Measurements from ENCODE around the gene KRT85. TPM values are rescaled to one million over a fixed set of nuclear protein-coding genes. Genes with fewer than 3 reads are reported as not detected.

The KRT85 gene
- total and polyA plus RNA-seq, 2 donors (not counting 1 experiment from before 2014, with no cell fraction given) = not detected

DNA sequence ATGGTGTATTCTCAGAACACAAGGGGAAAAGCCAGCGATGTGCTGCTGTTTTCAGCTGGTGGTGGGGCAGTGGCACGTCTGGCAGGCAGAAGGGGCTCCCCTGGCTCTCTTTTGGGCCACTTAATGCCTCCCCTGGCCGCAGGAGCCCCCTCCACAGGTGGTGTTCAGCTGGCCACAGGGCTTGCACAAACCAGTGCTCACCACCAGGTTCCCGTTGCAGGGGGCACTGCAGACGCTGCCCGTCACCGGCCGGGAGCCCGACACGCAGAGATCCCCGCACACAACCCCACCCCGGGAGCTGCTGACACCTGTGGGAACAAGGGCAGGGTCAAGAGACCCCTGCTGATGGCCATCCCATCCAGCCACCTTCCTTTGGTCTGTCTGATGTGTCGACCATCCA lies 52.8 kb downstream of the KRT85 start:
- H2AFZ ChIP-seq (ENCODE audit: insufficient read depth, low read depth, low read length, poor library complexity, severe bottlenecking) = no peak overlapping the region
- ATAC-seq (ENCODE audit: low read depth) (no peak), DNase-seq (no peak)
- WGBS (ENCODE audit: insufficient coverage) = 90% methylated on average over 13 of the region's 13 CpGs
- ChIA-PET POLR2A (no interaction called here), CTCF (no interaction called here)
- Mint-ChIP-seq H3K4me3 (no peak overlapping the region), H3K4me1 (no peaks in the 10 kb centered on the region), H3K9me3 (ENCODE audit: insufficient read depth) (no peaks in the 10 kb centered on the region), H3K27ac (no peak overlapping the region), H3K27me3 (peaks cover 40% of the 10 kb centered on the region)
- TF ChIP-seq, protein P1, sequence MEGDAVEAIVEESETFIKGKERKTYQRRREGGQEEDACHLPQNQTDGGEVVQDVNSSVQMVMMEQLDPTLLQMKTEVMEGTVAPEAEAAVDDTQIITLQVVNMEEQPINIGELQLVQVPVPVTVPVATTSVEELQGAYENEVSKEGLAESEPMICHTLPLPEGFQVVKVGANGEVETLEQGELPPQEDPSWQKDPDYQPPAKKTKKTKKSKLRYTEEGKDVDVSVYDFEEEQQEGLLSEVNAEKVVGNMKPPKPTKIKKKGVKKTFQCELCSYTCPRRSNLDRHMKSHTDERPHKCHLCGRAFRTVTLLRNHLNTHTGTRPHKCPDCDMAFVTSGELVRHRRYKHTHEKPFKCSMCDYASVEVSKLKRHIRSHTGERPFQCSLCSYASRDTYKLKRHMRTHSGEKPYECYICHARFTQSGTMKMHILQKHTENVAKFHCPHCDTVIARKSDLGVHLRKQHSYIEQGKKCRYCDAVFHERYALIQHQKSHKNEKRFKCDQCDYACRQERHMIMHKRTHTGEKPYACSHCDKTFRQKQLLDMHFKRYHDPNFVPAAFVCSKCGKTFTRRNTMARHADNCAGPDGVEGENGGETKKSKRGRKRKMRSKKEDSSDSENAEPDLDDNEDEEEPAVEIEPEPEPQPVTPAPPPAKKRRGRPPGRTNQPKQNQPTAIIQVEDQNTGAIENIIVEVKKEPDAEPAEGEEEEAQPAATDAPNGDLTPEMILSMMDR (IDR thresholded peaks at IDR 0.05) = no peak
- TF ChIP-seq EZH2 (IDR thresholded peaks at IDR 0.05; ENCODE audit: borderline replicate concordance, insufficient read depth, low read depth, low read length, poor library complexity, severe bottlenecking) = no peak
- H3K27me3 ChIP-seq (replicated peaks in 1 of 4; ENCODE audit: control extremely low read depth in 1 of 4, control insufficient read depth in 3 of 4, insufficient read depth in 4 of 4, low read length in 3 of 4) = peaks cover 0 to 25% (median 6%) of the 10 kb centered on the region in 4 experiments
- H3K4me3 ChIP-seq (ENCODE audit: control extremely low read depth in 1 of 5, extremely low read depth in 1 of 5, insufficient read depth in 1 of 5, low read depth in 2 of 5, low read length in 4 of 5) = no peak overlapping the region
- no peak overlapping the region for H3K9ac ChIP-seq (ENCODE audit: low read length)
- no peak overlapping the region for H3K27ac ChIP-seq (ENCODE audit: low read length in 2 of 2)
- H3K4me2 ChIP-seq (replicated peaks; ENCODE audit: low read depth, low read length, poor library complexity, severe bottlenecking) = no peak overlapping the region
- H3K4me1 ChIP-seq (ENCODE audit: control insufficient read depth in 2 of 2, insufficient read depth in 2 of 2, low read length in 2 of 2) = no peaks in the 10 kb centered on the region
- H4K20me1 ChIP-seq (ENCODE audit: control insufficient read depth, insufficient read depth, low read length, poor library complexity, severe bottlenecking) = no peaks in the 10 kb centered on the region
- no peaks in the 10 kb centered on the region for H3K36me3 ChIP-seq (replicated peaks in 1 of 2; ENCODE audit: control extremely low read depth in 1 of 2, control insufficient read depth in 1 of 2, extremely low read depth in 1 of 2, insufficient read depth in 2 of 2, low read length in 1 of 2)
- no peaks in the 10 kb centered on the region for H3K9me3 ChIP-seq (ENCODE audit: control extremely low read depth in 1 of 3, control insufficient read depth in 2 of 3, insufficient read depth in 1 of 3, low read length in 2 of 3)
- intact Hi-C loops (cut with micrococcal nuclease) = no loop called here
- no peaks in the 10 kb centered on the region for H3K79me2 ChIP-seq (ENCODE audit: control insufficient read depth, insufficient read depth, low read length)

- ChIA-PET POLR2A (no interaction called here), CTCF (no interaction called here)
- H3K4me1 ChIP-seq (ENCODE audit: control insufficient read depth in 2 of 2, insufficient read depth in 2 of 2, low read length in 2 of 2) = no peaks in the 10 kb centered on the region
- no peaks in the 10 kb centered on the region for H3K79me2 ChIP-seq (ENCODE audit: control insufficient read depth, insufficient read depth, low read length)
- intact Hi-C loops (cut with micrococcal nuclease) = no loop called here
- Mint-ChIP-seq H3K27me3 (peaks cover 45% of the 10 kb centered on the region), H3K4me3 (no peak overlapping the region), H3K9me3 (ENCODE audit: insufficient read depth) (no peaks in the 10 kb centered on the region), H3K27ac (no peak overlapping the region), H3K4me1 (no peaks in the 10 kb centered on the region)
- no peak overlapping the region for H3K4me3 ChIP-seq (ENCODE audit: control extremely low read depth in 1 of 5, extremely low read depth in 1 of 5, insufficient read depth in 1 of 5, low read depth in 2 of 5, low read length in 4 of 5)
- TF ChIP-seq EZH2 (IDR thresholded peaks at IDR 0.05; ENCODE audit: borderline replicate concordance, insufficient read depth, low read depth, low read length, poor library complexity, severe bottlenecking) = no peak
- TF ChIP-seq, protein P1 (IDR thresholded peaks at IDR 0.05) = no peak
- H3K9ac ChIP-seq (ENCODE audit: low read length) = no peak overlapping the region
- H2AFZ ChIP-seq (ENCODE audit: insufficient read depth, low read depth, low read length, poor library complexity, severe bottlenecking) = no peak overlapping the region
- H4K20me1 ChIP-seq (ENCODE audit: control insufficient read depth, insufficient read depth, low read length, poor library complexity, severe bottlenecking) = no peaks in the 10 kb centered on the region
- DNase-seq = no peak
- WGBS (ENCODE audit: insufficient coverage) = 87% methylated on average over 8 of the region's 9 CpGs
- H3K4me2 ChIP-seq (replicated peaks; ENCODE audit: low read depth, low read length, poor library complexity, severe bottlenecking) = no peak overlapping the region
- no peak overlapping the region for H3K27ac ChIP-seq (ENCODE audit: low read length in 2 of 2)
- ATAC-seq (ENCODE audit: low read depth) = no peak
- peaks cover 0 to 30% (median 6%) of the 10 kb centered on the region in 4 experiments for H3K27me3 ChIP-seq (replicated peaks in 1 of 4; ENCODE audit: control extremely low read depth in 1 of 4, control insufficient read depth in 3 of 4, insufficient read depth in 4 of 4, low read length in 3 of 4)
- no peaks in the 10 kb centered on the region for H3K9me3 ChIP-seq (ENCODE audit: control extremely low read depth in 1 of 3, control insufficient read depth in 2 of 3, insufficient read depth in 1 of 3, low read length in 2 of 3)
- no peaks in the 10 kb centered on the region for H3K36me3 ChIP-seq (replicated peaks in 1 of 2; ENCODE audit: control extremely low read depth in 1 of 2, control insufficient read depth in 1 of 2, extremely low read depth in 1 of 2, insufficient read depth in 2 of 2, low read length in 1 of 2)
Observed at GRCh38 chr12:52313926-52314325, 53.4 kb downstream of the KRT85 start.

Measured in B cell (primary cell).